KMS-11 (cell line): ENCODE results near the gene NUFIP2.

Experiments
- H2AFZ ChIP-seq: fragments of 200-600 bp; sonication (generic); 2 replicates; pipeline ENCODE4 v1.6.1; 2016; ENCODE audit warnings: antibody characterized with exemption, mixed run types, low read depth
- H3K27ac ChIP-seq: fragments of 200-600 bp; sonication (generic); 2 replicates; pipeline ENCODE4 v1.6.1; 2016; ENCODE audit warnings: mild to moderate bottlenecking, mixed run types
- H3K27me3 ChIP-seq: fragments of 200-600 bp; sonication (generic); 2 replicates; pipeline ENCODE4 v1.6.1; 2017; ENCODE audit warnings: mild to moderate bottlenecking, low read depth, mixed run types, moderate library complexity; ENCODE audit not compliant: insufficient read depth
- H3K36me3 ChIP-seq: fragments of 200-600 bp; sonication (generic); 2 replicates; pipeline ENCODE4 v1.6.1; 2017; ENCODE audit warnings: mild to moderate bottlenecking, mixed run types; ENCODE audit not compliant: insufficient read depth
- H3K4me1 ChIP-seq: fragments of 200-600 bp; sonication (generic); 2 replicates; pipeline ENCODE4 v1.6.1; 2016; ENCODE audit warnings: mild to moderate bottlenecking, low read depth, mixed run types; ENCODE audit not compliant: poor library complexity, severe bottlenecking
- H3K4me2 ChIP-seq: fragments of 200-600 bp; sonication (generic); 2 replicates; pipeline ENCODE4 v1.7.0; 2016; ENCODE audit warnings: mild to moderate bottlenecking, mixed run types
- H3K4me3 ChIP-seq: fragments of 200-600 bp; sonication (generic); IDR thresholded peaks from 2 replicates; pipeline ENCODE4 v1.6.1; 2017; ENCODE audit warnings: low read depth, low read length, mixed read lengths; ENCODE audit not compliant: insufficient read depth
- H3K79me2 ChIP-seq: fragments of 200-600 bp; sonication (generic); 2 replicates; pipeline ENCODE4 v1.6.1; 2016; ENCODE audit warnings: low read depth, mixed run types; ENCODE audit not compliant: insufficient read depth
- H3K9ac ChIP-seq: fragments of 200-600 bp; sonication (generic); 2 replicates; pipeline ENCODE4 v1.6.1; 2016; ENCODE audit warnings: mild to moderate bottlenecking, mixed run types
- H4K20me1 ChIP-seq: fragments of 200-600 bp; sonication (generic); 2 replicates; pipeline ENCODE4 v1.6.1; 2016; ENCODE audit warnings: mild to moderate bottlenecking, mixed run types; ENCODE audit not compliant: insufficient read depth
- CTCF ChIP-seq: fragments of 200-600 bp; sonication (generic); conservative IDR thresholded peaks from 2 replicates; pipeline ENCODE4 v1.6.1; 2017; ENCODE audit warnings: low read depth, mild to moderate bottlenecking, antibody characterized with exemption, low read length, moderate library complexity, mixed read lengths

NUFIP2 gene

DNA sequence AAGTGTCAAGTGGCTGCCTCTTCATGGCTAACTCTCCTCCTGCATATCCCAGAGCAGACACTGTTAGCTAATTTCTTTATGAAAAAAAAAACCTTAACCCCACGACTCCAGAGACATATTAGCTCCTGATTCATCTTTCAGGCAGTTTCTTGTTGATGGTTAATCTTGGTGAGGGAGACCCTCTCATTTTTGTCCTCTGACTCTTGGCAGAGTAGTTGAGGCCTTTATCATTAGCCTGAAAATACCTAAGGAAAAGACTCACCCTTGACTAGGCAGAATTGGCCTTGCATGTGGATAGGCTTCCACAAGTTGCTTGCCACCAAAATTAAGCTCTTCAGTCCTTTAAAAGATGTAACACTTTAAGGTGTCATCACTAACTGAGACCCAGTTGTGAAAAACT is 43.3 kb downstream of the NUFIP2 start:
- Histone ChIP-seq H3K36me3 (no peaks in the 10 kb centered on the region), H3K79me2 (no peaks in the 10 kb centered on the region), H3K4me1 (no peaks in the 10 kb centered on the region), H3K9ac (no peak overlapping the region), H2AFZ (no peak overlapping the region), H3K4me2 (no peak overlapping the region), H4K20me1 (no peaks in the 10 kb centered on the region), H3K4me3 (no peak overlapping the region), H3K27me3 (no peaks in the 10 kb centered on the region), H3K27ac (no peak overlapping the region)
- no peak for TF ChIP-seq CTCF

DNA sequence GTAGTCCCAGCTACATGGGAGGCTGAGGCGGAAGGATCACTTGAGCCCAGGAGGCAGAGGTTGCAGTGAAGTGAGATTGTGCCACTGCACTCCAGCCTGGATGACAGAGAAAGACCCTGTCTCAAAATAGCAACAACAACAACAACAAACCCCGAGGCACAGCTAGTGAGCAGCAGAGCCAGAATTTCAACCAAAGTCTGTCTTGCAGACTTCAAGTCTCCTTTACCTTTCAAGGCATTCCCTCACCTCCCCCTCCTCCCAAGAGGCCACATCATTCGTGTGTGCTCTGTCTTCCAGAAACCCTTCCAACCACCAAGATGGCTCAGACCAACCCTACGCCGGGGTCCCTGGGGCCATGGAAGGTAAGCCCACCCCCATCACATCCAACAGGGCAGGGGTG is 45.1 kb downstream of the NUFIP2 start:
- H3K9ac ChIP-seq = no peak overlapping the region
- H3K27ac ChIP-seq = no peak overlapping the region
- no peaks in the 10 kb centered on the region for H3K4me1 ChIP-seq
- no peaks in the 10 kb centered on the region for H3K36me3 ChIP-seq
- no peaks in the 10 kb centered on the region for H4K20me1 ChIP-seq
- H3K27me3 ChIP-seq = no peaks in the 10 kb centered on the region
- TF ChIP-seq CTCF = no peak
- H3K79me2 ChIP-seq = no peaks in the 10 kb centered on the region
- no peak overlapping the region for H2AFZ ChIP-seq
- no peak overlapping the region for H3K4me2 ChIP-seq
- no peak overlapping the region for H3K4me3 ChIP-seq

- Histone ChIP-seq H3K79me2 (no peaks in the 10 kb centered on the region), H3K27ac (no peak overlapping the region)
- TF ChIP-seq CTCF = no peak
Measured at GRCh38 chr17:29247219-29247618, 46.7 kb downstream of the NUFIP2 start.

GRCh38 chr17:29246628-29247027 is 47.3 kb downstream of the NUFIP2 start, which contains the start of gene CRYBA1:
CRYBA1 (plus strand) TSS chr17:29246859; CDS start chr17:29246864, 5 bp downstream.
- Histone ChIP-seq H3K4me3 (no peak within 1 kb of the TSS), H3K9ac (no peak within 1 kb of the TSS), H3K27me3 (no peaks in the 10 kb centered on the region), H3K4me2 (no peak within 1 kb of the TSS), H2AFZ (no peak within 1 kb of the TSS), H3K27ac (no peak within 1 kb of the TSS), H3K4me1 (no peaks in the 10 kb centered on the region), H3K36me3 (no peaks in the 10 kb centered on the region), H4K20me1 (no peaks in the 10 kb centered on the region), H3K79me2 (no peaks in the 10 kb centered on the region)
- TF ChIP-seq CTCF = no peak

More at GRCh38 chr17:29247219-29247618, 46.7 kb downstream of the NUFIP2 start:
- no peaks in the 10 kb centered on the region for H3K36me3 ChIP-seq
- no peaks in the 10 kb centered on the region for H4K20me1 ChIP-seq
- no peak overlapping the region for H2AFZ ChIP-seq
- no peak overlapping the region for H3K4me3 ChIP-seq
- H3K4me2 ChIP-seq = no peak overlapping the region
- no peaks in the 10 kb centered on the region for H3K4me1 ChIP-seq
- no peak overlapping the region for H3K9ac ChIP-seq
- no peaks in the 10 kb centered on the region for H3K27me3 ChIP-seq
